ENCODE measurements around the gene ADAMTS16.

DNA sequence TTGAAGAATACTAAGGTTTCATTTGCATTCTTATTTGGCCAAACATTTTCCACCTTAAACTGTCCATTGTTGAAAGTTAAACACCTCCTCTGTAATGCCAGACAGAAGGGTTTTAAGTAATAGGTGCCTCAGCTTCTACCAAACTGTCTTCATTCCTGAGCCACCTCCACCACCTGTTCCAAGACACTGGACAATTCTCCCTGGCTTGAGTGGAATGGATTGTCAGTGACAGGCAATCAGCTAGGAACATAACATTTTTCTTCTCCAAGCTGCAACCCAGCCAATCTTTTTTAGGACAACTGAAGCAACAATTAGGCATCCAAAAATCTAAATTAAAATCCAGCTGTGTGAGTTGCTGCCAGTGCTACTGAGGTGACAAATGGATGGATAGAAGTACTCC, 208.4 kb downstream of the ADAMTS16 start:
- no peak for TF ChIP-seq POLR2A (IDR thresholded peaks at IDR 0.05)
- TF ChIP-seq, protein P1, sequence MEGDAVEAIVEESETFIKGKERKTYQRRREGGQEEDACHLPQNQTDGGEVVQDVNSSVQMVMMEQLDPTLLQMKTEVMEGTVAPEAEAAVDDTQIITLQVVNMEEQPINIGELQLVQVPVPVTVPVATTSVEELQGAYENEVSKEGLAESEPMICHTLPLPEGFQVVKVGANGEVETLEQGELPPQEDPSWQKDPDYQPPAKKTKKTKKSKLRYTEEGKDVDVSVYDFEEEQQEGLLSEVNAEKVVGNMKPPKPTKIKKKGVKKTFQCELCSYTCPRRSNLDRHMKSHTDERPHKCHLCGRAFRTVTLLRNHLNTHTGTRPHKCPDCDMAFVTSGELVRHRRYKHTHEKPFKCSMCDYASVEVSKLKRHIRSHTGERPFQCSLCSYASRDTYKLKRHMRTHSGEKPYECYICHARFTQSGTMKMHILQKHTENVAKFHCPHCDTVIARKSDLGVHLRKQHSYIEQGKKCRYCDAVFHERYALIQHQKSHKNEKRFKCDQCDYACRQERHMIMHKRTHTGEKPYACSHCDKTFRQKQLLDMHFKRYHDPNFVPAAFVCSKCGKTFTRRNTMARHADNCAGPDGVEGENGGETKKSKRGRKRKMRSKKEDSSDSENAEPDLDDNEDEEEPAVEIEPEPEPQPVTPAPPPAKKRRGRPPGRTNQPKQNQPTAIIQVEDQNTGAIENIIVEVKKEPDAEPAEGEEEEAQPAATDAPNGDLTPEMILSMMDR (IDR thresholded peaks at IDR 0.05): no peak
- no peak for TF ChIP-seq EP300 (IDR thresholded peaks at IDR 0.05)
